Esophagus squamous epithelium (tissue), 4 donors: Measurements from ENCODE around the gene SPATA33.
"Not testable (repeated sequence)": the region's sequence is repeated elsewhere in the genome, so short reads cannot be mapped to it uniquely, and the experiment has no call there.

Experiments
- CTCF ChIP-seq, 6 experiments: fragments of 450-650 bp in 4 of 6; fragments of 200-600 bp in 2 of 6; sonication (generic) in 2 of 6; IDR thresholded peaks; one replicate each; pipeline ENCODE4 v1.5.1; 2016 to 2019; ENCODE audit warnings: antibody characterized with exemption in 6 of 6, mild to moderate bottlenecking in 4 of 6, moderate library complexity in 4 of 6
- POLR2A ChIP-seq, 4 donors: fragments of 450-650 bp; IDR thresholded peaks; one replicate each; pipeline ENCODE4 v1.6.1; 2017; ENCODE audit warnings: antibody characterized with exemption in 4 of 4, mild to moderate bottlenecking in 4 of 4, moderate library complexity in 3 of 4

DNA sequence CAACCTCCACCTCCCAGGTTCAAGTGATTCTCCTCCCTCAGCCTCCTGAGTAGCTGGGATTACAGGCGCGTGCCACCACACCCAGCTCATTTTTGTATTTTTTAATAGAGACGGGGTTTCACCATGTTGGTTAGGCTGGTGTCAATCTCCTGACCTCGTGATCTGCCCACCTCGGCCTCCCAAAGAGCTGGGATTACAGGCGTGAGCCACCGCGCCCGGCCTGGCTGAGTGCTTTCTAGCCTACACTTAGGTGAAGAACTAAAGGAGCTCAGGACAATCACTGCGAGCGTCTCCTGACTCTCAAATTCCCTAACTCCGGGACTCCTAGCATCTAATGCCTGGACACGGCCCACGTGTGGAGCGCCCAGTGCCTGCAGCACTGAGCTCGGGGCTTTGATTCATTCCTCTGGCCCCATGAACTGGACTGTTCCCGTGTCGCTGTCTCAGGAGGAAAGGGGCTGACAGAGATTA lies 42.0 kb downstream of the SPATA33 start:
- not testable (repeated sequence) for TF ChIP-seq CTCF, POLR2A (IDR thresholded peaks at IDR 0.05)
